NCI-H146 treated with DMSO at 0.1 percent for 48 hours (cell line): ENCODE measurements around the gene WSB1.
A peak's percentile ranks its signal among the peaks of the same experiment; 100 is the strongest.
"Not testable (repeated sequence)": the region's sequence is repeated elsewhere in the genome, so short reads cannot be mapped to it uniquely, and the experiment has no call there.

Source experiments
- DNase-seq: peaks from one replicate; lab custom pipeline; 2025; ENCODE audit not compliant: unreplicated experiment; lab: John Stamatoyannopoulos, UW

Gene WSB1

GRCh38 chr17:27276653-27277156, 17.2 kb upstream of the WSB1 start:
- no peak for DNase-seq

- DNase-seq = not testable (repeated sequence)
Measured at GRCh38 chr17:27279132-27279531, 14.8 kb upstream of the WSB1 start.

DNA sequence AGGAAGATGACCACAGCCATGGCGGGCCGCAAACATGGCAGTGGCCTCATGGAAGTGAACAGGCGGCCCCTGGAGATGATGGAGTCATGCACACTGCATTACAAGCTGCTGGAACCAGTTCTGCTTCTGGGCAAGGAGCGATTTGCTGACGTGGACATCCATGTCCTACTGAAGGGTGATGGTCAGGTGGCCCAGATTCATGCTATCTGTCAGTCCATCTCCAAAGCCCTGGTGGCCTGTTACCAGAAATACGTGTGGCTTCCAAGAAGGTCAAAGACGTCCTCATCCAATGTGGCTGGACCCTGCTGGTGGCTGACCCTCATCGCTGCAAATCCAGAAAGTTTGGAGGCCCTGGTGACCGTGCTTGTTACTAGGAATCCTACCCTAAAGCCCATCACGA, 13.4 kb upstream of the WSB1 start:
- DNase-seq = no peak

DNA sequence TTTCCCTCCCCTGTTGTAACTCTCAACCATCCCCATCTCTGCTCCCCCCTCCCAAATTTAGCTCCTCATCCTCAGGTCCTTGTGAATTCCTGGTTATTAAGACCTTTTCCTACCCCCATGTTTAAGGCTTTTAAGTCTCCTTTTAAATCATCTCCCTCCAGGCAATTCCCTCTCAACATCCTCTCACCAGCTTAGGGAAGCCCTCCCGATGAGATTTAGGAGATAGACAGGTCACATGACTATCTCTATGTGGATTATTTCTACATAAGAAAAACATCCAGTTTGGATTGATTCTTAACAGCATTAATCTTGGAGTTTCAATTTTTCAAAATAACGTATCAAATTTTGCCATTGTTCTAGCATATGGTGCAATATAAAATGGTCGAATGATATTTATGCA, 12.5 kb upstream of the WSB1 start:
- no peak for DNase-seq

DNA sequence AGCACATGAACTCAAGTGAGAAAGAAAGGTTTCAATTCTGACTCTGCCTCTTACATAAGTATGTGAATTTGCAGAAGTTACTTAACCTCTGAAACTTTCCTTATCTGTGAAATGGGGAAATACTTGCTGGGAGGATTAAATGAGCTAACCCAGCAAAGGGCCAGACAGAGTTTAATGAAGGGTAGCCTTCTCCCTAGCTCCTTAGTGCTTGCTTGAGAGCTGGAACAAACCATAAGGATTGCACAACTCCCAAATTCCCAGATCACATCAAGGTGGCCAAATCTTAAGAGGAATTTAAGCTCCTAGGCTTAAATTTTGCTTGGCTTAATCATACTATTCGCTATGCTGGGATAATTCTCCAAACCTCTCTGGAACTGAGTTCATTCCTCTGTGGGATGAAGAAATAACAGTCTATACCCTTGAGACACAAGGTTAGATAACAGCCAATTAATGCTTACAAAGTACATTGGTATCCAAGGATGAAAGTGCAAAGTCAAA, 11.8 kb upstream of the WSB1 start:
- no peak for DNase-seq

DNA sequence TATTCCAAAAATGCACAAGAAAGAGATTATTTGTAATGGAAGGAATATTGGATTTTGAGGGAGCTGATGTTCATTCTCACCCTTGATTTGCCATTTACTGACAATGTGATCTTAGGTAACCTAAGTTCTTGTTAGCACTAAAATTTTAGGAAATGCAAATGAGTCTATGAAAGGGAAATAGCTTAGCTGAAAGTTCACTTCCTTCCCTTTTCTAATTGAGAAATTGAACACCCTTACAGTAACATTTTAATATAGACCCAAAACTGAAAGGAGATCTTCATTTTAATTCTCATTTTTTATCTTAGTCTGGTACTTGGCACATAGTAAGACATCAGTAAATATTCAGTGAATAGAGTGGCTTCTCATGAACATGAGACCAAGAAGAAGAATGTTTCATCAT, 10.9 kb upstream of the WSB1 start:
- DNase-seq = no peak

DNA sequence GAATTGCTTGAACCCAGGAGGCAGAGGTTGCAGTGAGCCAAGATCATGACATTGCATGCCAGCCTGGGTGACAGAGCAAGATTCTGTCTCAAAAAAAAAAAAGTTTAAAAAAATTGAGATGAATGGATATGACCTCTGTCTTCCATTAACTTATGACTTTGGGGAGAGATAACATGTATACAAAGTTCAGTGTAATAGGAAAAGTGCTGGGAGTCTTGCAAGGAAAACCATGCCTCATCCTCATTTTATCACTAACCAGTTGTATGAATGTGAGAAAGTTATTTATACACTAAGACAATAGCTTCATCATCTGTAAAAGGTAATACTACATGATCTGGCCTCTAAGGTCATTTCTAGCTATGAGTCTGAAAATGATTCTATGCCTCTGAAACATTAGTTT, 10.2 kb upstream of the WSB1 start:
- DNase-seq = no peak

- no peak for DNase-seq
Measured at GRCh38 chr17:27284811-27285415, 9.0 kb upstream of the WSB1 start.

- DNase-seq = no peak
Measured at GRCh38 chr17:27285516-27285915, 8.4 kb upstream of the WSB1 start.

DNA sequence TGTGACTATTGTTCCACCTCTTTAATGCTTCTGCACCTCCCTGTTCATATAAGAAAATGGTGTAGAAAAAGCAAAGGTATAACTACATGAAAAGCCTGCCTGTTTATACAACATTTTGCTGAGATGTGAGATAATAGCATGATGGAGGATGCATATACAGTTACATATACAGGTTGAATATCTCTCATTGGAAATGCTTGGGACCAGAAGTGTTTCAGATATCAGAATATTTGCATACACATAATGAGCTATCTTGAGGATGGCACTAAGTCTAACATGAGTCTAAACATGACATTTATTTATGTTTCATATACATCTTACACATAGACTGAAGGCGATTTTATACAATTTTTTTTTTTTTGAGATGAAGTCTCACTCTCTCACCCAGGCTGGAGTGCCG, 5.7 kb upstream of the WSB1 start:
- DNase-seq = no peak

DNA sequence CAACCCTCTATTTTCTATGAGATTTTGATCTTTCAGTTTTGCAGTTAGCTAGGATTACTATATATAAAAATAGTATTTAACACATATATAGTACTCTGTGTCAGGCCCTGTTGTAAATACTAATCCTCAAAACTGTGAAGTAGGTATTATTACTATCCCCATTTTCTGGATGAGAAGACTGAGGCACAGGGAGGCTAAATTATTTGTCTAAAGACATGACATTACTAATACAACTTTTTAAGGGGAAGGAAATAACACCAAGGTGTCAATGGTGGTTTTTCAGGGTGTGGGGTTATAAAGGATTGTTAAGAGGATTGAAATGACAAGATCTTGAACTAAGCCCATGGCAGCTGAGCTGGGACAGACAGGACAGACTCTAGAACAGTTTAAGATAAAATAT, 4.1 kb upstream of the WSB1 start:
- DNase-seq = no peak

GRCh38 chr17:27290916-27291598, 2.9 kb upstream of the WSB1 start:
- DNase-seq = peak; percentile 37

DNA sequence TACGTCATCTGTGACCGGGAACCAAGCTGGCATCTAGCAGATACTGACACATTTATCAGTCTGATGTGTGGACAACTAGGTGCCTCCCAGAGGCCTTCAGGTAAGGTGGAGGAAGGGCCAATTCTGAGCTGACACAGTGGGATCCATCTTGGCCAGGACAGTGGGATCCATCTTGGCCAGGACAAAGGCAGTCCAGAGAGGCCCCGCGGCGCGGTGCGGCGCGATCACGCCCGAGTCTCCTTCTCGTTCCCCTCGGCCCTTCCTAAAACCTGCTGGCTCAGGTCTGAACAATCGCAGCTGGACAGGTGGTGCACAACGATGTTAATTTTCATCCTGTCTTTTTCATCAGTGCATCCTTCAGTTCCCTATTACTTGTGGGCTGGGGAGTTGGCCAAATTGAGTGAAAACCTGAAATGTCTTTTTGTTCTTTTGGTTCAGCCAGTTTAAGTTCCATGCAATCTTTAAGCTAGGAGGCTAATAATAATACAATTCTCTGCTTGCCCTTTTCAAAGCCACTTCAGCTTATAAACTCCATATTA, 486 bp upstream of the WSB1 start:
- peak; percentile 57 for DNase-seq

DNA sequence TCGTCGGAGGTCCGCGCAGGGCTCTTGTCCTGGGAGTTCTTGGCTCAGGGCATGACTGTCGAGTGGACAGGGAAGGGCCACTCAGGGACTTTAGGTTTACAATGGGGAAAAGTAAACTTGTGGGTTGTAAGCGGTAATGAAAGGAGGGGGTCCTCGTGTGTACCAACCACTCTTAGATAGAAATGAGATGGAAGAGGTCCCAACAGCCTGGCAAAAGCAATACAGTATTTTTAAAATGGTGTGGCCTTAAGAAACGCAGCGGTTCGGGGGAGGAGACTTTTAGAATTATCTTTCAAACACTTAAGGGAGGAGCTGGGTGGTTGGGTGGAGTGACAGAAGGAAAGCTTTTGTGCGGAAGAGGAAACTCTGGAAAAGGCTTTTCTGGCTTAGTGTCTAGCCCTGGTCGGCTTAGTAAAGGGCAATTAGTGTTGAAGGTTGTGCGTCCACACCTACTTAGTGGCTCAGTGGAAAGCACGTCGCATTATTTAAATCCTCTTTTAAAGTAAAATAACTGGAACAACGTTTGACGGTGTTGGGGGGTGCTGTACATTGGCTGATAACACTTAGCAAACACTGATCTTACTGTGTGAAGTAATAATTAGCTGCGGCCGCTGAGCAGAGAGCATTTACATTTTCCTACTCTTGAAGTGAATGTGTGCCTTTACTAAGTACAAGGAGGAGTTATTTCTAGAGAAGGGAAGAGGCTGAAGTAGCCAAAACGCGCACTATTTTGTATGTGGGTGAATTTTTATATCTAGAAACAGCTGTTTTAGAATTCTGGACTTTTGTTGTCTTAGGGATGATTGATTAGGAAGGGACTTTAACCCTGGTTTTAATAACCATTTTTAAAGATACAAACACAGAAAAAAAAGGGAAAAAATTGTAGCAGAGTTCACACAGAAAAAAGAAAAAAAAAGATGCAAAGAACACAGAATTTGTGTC, 1.0 kb downstream of the WSB1 start:
- peak; percentile 47 for DNase-seq

GRCh38 chr17:27295945-27296344, 2.0 kb downstream of the WSB1 start:
- no peak for DNase-seq

GRCh38 chr17:27296428-27296979, 2.6 kb downstream of the WSB1 start:
- DNase-seq = no peak

DNA sequence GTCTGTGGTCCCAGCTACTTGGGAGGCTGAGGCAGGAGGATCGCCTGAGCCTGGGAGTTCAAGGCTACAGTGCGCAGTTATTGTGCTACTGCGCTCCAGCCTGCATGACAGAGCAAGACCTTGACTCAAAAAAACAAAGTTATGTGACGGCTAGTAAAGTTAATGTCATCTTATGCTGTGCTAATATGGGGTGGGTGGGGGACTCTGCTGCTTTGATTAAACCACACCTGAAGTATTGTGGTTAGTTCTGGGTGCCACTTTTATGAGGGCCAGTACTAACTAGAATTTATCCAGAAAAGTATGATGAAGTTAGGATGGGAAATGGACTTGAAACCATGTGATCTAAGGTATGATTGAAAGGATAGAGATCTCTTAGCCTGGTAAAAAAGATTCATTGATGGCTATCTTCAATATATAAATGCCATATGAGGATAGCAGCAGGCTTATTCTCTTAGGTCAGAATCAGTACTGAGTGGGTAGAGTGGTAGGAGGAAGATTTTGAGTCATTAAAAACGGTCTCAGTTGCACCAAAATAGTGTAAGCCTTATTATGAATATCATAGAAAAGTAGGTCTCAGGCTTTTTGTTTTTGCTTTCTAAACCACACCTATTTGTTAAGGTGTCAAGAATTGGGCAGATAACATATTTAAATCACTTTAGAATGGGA, 5.6 kb downstream of the WSB1 start:
- no peak for DNase-seq

GRCh38 chr17:27303734-27304133, 9.8 kb downstream of the WSB1 start:
- DNase-seq = no peak

DNA sequence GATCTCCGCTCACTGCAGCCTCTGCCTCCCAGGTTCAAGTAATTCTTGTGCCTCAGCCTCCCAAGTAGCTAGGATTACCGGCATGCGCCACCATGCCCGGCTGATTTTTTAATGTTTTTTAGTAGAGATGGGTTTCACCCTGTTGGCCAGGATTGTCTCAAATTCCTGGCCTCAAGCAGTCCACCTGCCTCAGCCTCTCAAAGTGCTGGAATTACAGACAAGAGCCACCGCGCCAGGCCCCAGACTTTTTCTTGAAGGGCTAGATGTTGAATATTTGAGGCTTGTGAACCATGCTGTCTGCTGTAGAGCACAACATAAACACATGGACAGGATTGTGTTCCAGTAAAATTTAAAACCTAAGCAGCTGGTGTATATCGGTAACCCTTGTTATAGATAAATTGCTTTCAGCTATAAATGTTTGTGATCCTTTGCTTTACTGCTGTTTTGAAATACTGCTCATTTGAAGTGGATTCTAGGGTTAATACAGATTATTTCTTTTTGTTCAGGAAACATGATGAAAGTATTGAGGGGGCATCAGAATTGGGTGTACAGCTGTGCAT, 12.4 kb downstream of the WSB1 start:
- no peak for DNase-seq

DNA sequence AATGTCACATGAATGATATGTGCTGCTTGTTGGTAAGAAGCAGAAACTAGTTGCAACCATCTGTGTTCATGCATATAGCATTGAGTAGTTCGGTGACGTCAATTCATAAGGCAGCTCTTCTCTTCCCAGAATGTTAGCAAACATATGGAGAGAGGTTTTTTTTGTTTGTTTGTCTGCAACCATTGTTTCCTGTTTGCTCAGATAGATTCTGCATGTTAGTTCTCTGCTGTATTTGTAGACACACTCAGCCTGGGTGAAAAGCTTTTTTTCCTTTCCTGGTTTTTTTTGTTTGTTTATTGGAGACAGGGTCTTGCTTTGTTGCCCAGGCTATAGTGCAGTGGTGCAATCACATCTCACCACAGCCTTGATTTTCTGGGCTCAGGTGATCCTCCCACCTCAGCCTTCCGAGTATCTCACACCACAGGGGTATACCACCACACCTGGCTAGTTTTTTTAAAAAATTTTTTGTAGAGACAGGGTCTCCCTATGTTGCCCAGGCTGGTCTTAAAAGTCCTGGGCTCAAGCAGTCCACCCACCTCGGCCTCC, 16.7 kb downstream of the WSB1 start:
- DNase-seq = no peak
